Endometrial microvascular endothelial cells (primary cell): ENCODE results near the gene NEK2. TPM values are rescaled to one million over a fixed set of nuclear protein-coding genes. Genes with fewer than 3 reads are reported as not detected.
"Not testable (repeated sequence)": the region's sequence is repeated elsewhere in the genome, so short reads cannot be mapped to it uniquely, and the experiment has no call there.

Experiments
- in situ Hi-C: cut with HindIII; loops from 2 replicates; pipeline ENCODE4 v1.10.0; 2017; ENCODE audit warnings: low sequenced_read_pairs, low pct_unique_long_range_greater_than_20kb; ENCODE audit errors: inconsistent ontology term
- total RNA-seq: library from RNA; depleted of rRNA; stranded (reverse); fragments of >200 nt; gene quantifications from one replicate; pipeline ENCODE4 v1.2.3, GENCODE V29; 2015; ENCODE audit errors: inconsistent ontology term

NEK2 gene
- 28.9 TPM for total RNA-seq

DNA sequence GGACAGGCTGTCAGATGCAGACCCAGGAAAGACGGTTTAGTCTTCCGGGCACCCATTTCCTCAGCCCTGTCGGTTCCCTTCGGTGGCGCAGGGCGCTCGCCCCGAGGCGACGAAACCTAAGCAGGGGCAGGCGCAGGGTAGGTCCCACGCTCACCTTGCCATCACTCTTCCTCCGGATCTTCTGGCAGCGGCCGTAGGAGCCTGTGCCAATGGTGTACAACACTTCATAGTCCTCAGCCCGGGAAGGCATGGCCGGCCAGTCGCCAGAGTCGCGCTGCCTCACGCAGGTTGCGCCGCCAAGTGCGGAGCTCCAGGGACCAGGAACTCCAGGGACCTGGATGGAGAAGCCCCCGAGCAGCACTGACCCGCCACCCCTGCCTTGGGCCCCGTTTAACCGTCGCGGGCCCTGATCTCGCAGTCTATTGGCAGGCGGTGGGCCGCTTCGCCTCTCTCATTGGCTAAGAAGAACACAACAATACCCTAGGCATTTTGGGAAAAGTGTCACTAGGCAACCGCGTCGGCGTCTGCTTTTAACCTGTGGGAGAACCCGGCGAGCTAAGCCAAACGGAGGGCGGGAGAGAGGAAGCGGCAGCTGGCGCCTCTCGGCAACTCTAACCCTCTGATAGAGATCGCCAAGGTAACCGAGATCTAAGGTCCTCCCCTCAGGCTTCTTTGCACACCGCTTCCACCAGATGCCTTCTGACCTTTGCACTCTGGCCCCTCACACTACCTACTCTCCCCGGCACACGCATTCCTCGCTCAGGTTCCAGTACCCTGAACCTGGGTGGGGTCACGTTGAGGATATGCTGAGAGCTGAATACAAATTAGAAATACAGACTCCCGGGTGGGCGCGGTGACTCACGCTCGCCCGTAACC, at the start of gene NEK2:
TSS of gene NEK2 (minus strand) at position 392 of the 876 bp plus-strand sequence. CDS start at position 250, 142 bp downstream.
- in situ Hi-C loops: no loop called here

- in situ Hi-C loops: no loop called here
These were observed 49.3 kb upstream of the NEK2 start for GRCh38 chr1:211724687-211725196.

GRCh38 chr1:211723273-211723672, 47.9 kb upstream of the NEK2 start:
- in situ Hi-C loops: no loop called here

- in situ Hi-C loops: no loop called here
These were observed 47.1 kb upstream of the NEK2 start for GRCh38 chr1:211722277-211723175.

GRCh38 chr1:211716555-211716954, 41.1 kb upstream of the NEK2 start:
- in situ Hi-C loops: not testable (repeated sequence)

DNA sequence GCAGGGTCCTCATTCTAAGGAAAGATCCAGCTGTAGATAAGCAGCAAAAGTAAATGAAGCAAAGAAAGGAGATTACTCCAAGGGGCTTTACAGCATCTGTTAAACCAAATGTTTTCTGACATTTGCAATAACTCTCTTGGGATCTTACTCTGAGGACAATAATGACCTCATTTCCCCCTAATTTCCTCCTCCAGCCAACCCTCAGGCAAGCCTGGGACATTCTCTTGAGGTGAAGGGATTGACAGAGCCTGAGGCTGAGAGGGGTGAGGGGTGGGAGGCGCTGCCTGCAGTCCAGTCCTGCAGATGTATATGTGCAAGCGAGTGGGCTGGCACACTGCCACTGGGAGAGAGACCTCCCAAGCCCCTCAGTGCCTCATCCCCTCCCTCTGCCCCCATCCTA, 40.5 kb upstream of the NEK2 start:
- in situ Hi-C loops: no loop called here

DNA sequence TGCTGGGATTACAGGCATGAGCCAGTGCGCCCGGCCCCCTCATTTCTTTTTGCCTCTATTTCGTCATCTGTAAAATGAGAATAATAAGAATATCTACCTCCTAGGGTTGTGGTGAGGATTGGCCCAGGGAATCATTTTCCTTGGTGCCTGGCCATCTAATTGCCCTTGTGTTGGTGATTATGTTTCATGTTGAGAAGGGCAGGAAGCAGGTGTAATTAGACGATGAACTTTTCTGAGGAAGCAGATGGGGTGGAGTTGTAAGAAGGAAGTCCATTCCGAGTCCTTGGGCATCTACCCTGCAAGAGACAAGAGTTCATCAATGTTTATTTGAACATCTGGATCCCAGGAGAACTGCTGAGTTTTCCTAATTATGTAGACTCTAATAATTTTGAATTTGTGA, 38.7 kb upstream of the NEK2 start:
- in situ Hi-C loops: no loop called here

DNA sequence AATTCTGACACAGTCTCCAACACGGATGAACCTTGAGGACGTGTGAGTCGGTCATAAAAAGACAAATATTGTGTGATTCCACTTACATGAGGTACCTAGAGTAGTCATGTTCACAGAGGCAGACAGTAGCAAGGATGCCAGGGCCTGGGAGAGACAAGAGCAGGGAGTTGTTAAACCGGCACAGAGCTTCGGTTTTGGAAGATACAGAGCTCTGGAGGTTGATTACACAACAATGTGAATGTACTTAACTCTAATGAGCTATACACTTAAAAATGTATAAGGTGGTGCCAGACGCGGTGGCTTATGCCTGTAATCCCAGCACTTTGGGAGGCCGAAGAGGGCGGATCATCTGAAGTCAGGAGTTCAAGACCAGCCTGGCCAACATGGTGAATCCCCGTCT, 37.8 kb upstream of the NEK2 start:
- in situ Hi-C loops: no loop called here

DNA sequence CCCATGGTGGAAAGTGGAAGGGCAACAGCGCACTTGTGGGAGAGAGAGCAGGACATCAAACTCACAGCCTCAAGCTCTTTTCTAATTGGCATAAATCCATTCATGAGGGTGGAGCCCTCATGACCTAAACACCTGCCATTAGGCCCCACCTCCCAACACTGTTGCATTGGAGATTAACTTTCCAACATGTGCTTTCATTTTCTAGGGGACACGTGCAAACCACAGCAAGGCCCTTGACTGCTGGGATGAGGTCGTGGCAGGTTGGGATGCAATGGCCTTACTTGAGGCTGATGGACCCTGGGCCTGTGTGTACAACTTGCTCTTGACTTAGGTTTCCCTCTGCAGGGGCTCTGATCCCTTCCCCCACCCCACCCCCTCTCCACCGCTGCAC, 35.9 kb upstream of the NEK2 start:
- in situ Hi-C loops: no loop called here

GRCh38 chr1:211710566-211711314, 35.3 kb upstream of the NEK2 start:
- in situ Hi-C loops: no loop called here

DNA sequence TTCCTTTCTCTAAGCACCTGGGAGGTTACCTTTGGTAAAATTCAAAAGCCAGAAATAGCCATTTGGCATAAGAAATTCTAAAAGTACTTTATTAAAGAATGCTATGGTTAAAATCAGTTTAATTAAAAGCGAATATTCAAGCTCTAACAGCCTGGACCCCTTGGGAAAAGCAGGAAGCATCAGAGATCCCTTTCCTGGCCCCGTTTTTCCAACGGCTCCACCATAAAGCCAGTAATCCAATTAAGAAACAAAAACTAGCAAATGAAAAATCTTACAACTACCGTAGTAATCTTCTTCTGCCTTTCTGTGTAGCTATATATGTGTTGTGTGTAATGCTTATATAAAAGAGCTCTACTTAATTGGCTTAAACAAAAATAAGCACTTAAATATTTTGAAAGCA, 33.5 kb upstream of the NEK2 start:
- in situ Hi-C loops: no loop called here

DNA sequence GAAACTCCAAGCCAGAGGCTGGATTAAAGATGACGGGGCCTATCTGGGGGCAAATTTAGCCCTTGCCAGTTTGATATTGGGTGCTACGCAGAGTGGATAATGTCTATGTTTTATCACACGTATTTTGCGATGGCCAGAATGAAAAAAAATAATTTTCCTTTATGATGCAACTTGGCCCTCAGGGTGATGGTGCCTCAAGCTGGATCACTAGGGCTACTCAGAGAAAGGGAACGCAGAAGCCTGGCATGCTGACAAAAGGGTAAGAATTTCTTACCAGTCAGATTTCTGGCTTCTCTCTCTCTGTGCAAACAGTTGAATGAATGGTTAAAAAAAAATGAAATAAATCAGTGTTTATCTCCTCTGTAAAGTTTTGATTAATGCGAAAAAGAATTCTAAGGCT, 32.6 kb upstream of the NEK2 start:
- in situ Hi-C loops: no loop called here

DNA sequence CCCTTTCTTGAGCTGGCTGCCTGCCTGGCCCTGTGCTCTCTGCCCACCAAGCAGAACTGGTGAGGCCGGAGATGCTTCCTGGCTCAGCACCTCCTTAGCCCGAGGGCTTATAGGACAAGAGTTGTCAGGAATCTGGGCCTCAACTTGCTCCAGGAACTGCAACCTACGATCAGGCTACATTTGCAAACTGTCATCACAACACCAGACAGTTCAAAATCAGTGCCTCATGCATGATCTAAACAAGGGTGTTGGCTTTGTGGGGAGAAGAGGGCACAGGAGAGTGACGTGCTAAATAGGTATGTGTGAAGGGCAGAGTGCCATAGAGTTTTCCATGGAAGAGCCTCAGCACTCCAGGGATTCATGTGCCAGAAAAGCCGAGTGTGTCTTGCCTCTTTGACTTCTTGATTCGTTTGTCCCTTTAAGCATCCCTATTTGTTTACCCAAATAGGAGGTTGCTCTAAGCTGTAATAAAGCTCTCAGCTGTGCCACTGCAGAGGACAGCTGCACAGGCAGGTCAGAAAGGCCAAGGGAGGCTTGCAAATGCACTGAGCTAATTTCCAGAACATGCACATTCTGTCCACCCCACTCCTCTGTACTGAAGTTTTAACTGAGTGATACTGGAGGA, 30.2 kb upstream of the NEK2 start:
- in situ Hi-C loops: no loop called here

DNA sequence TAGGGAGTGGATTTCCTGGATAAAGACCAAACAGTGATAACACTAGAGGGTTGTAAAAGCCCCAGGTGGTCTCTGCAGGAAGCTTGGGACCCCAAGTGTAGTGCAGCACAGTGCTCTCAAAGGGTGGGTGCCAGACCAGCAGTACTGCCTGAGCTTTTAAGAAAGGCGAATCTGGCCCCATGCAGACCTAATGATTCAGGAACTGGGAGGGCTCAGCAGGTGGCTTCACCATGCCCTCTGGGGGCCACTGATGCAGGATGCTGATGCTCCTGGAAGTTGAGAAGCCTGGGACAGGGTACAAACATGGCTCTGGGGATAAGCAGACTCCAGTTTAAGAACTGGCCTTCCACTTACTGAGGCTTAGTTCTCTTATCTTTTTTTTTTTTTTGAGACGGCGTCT, 29.1 kb upstream of the NEK2 start:
- in situ Hi-C loops: no loop called here

DNA sequence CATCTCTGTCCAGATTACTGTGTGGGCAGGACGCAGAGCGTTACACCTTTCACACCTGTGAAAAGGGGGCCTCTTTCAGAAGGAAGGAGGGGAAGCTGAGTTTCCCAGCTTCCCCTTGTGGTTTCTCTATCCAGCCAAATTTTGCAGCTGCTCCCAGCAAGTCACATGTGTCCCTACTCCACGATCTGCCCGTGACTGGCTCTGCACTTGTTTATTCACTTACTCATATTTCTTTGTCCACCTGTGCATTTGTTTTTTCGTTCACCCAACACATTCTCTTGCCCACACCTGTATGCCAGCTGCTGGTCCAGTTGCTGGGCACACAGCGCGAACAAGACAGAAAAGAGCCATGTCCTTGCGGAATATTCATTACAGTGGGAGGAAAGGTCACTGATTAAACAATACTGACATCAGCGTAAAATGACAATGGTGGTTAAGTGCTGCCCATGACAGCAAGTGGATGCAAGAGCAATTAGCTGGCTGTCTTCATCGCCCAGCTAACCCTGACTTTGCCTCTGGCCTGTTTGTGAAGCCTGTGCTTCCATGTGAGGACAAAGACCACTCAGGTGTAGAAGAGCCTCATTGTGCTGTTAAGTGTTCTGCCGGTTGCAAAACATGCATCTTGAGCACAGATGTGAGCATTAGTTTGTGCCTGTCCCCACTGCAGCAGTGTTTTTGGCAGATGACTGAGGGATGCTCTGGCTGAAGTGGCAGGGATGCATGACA, 28.6 kb upstream of the NEK2 start:
- in situ Hi-C loops: no loop called here

GRCh38 chr1:211701733-211702132, 26.3 kb upstream of the NEK2 start:
- in situ Hi-C loops: no loop called here

DNA sequence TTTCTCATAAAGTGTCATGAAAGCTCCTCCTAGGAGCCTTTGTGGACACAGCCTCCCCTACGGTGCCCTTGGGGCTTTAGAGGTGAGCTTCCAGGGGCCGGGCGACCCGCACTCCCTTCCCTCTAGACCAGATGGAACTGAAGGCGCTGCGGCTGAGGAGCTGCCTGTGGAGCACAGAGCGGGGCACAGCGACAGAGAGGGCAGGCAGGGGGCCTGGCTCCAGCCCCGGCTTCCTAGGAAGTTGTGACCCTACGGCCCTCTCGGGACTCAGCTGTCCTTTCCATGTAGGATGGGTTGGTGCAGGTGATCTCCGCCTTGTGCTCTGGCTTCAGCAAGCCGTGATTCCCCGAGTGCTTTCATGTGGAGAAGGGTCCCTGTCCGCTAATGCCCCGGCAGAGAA, 23.6 kb upstream of the NEK2 start:
- in situ Hi-C loops: no loop called here
